ENCODE data around the gene SEC24A. TPM values are rescaled to one million over a fixed set of nuclear protein-coding genes. Genes with fewer than 3 reads are reported as not detected.
"Not testable (repeated sequence)": the region's sequence is repeated elsewhere in the genome, so short reads cannot be mapped to it uniquely, and the experiment has no call there.

The SEC24A gene
- total RNA-seq, 4 donors from 2014 or later, result 12.8 to 17.9 (median 14.7) TPM

DNA sequence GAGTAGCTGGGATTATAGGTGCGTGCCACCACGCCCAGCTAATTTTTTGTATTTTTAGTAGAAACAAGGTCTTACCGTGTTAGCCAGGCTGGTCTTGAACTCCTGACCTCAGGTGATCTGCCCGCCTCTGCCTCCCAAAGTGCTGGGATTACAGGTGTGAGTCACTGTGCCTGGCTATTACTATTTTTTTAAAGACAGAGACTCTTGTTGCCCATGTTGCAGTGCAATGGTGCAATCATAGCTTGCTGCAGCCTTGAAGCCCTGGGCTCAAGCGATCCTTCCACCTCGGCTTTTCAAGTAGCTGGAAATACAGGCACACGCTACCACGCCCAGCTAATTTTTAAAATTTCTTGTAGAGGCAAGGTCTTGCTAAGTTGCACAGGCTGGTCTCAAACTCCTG is 41.6 kb downstream of the SEC24A start:
- WGBS, result 96% methylated on average over 8 of the region's 8 CpGs
- not testable (repeated sequence) for H3K27me3 ChIP-seq; DNase-seq (ENCODE audit: extremely low spot score); H3K27ac ChIP-seq (replicated peaks in 1 of 4); H3K4me3 ChIP-seq; H3K4me1 ChIP-seq; H3K9me3 ChIP-seq
- peaks cover 28 to 99% (median 90%) of the 10 kb centered on the region in 4 donors for H3K36me3 ChIP-seq
- intact Hi-C loops (cut with DNase I), result loop anchor here (10.0 kb wide), 1 partner anchor 105 kb away; no protein-coding TSS in a partner anchor

- no peak overlapping the region for H3K27ac ChIP-seq (replicated peaks in 1 of 4)
- no peak overlapping the region for H3K4me3 ChIP-seq
- no peaks in the 10 kb centered on the region for H3K9me3 ChIP-seq
- no peaks in the 10 kb centered on the region for H3K27me3 ChIP-seq
- H3K4me1 ChIP-seq, result no peaks in the 10 kb centered on the region
- H3K36me3 ChIP-seq, result peaks cover 27 to 93% (median 83%) of the 10 kb centered on the region in 4 donors
- no peak for DNase-seq (ENCODE audit: extremely low spot score)
- intact Hi-C loops (cut with DNase I), result loop anchor here (10.0 kb wide), 1 partner anchor 102 kb away; no protein-coding TSS in a partner anchor
- TF ChIP-seq CTCF (IDR thresholded peaks at IDR 0.05), result no peak
- no peak for TF ChIP-seq POLR2A (IDR thresholded peaks at IDR 0.05; ENCODE audit: low read depth)
- no peak for TF ChIP-seq POLR2AphosphoS5 (IDR thresholded peaks at IDR 0.05)
- TF ChIP-seq EP300 (IDR thresholded peaks at IDR 0.05), result no peak
Measured at GRCh38 chr5:134692722-134693121, 44.1 kb downstream of the SEC24A start.

DNA sequence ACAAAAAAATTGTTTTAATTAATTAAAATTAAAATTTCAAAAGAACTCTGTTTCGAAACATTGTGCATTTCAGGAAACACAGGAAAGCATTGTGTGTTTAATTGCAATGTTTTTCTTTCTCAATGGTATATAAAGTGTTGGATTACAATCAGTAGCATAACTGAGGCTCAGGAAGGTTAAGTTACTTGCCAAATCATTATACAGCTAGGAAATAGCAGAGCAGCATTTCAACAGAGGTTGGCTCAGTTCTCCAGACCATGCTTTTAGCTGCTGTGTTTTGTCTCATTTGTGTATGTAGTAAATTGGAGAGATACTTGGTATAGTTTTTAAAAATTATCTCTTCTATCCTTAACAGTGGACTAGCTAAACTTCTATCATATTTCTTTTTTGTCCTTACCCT is 59.7 kb downstream of the SEC24A start:
- WGBS, result 88% methylated on average over 1 of the region's 1 CpG
- peaks cover 70 to 98% (median 93%) of the 10 kb centered on the region in 4 donors for H3K36me3 ChIP-seq
- no peaks in the 10 kb centered on the region for H3K4me1 ChIP-seq
- intact Hi-C loops (cut with DNase I), result loop anchor here (10.0 kb wide), 1 partner anchor 104 kb away; no protein-coding TSS in a partner anchor
- H3K27me3 ChIP-seq, result no peaks in the 10 kb centered on the region
- TF ChIP-seq CTCF (IDR thresholded peaks at IDR 0.05) (no peak), POLR2A (IDR thresholded peaks at IDR 0.05; ENCODE audit: low read depth) (no peak), POLR2AphosphoS5 (IDR thresholded peaks at IDR 0.05) (no peak), EP300 (IDR thresholded peaks at IDR 0.05) (no peak)
- DNase-seq (ENCODE audit: extremely low spot score), result no peak
- H3K4me3 ChIP-seq, result no peak overlapping the region
- no peak overlapping the region for H3K27ac ChIP-seq (replicated peaks in 1 of 4)
- H3K9me3 ChIP-seq, result no peaks in the 10 kb centered on the region

GRCh38 chr5:134714120-134714519 is 65.5 kb downstream of the SEC24A start:
- WGBS, result 86% methylated on average over 5 of the region's 5 CpGs
- H3K27ac ChIP-seq (replicated peaks in 1 of 4), result no peak overlapping the region
- H3K9me3 ChIP-seq, result no peaks in the 10 kb centered on the region
- TF ChIP-seq POLR2A (IDR thresholded peaks at IDR 0.05; ENCODE audit: low read depth), result no peak
- H3K4me3 ChIP-seq, result no peak overlapping the region
- peaks cover 54 to 99% (median 90%) of the 10 kb centered on the region in 4 donors for H3K36me3 ChIP-seq
- DNase-seq (ENCODE audit: extremely low spot score), result no peak
- no peaks in the 10 kb centered on the region for H3K4me1 ChIP-seq
- intact Hi-C loops (cut with DNase I), result no loop called here
- H3K27me3 ChIP-seq, result no peaks in the 10 kb centered on the region

- Histone ChIP-seq H3K4me3 (no peak overlapping the region), H3K27me3 (no peaks in the 10 kb centered on the region), H3K36me3 (peaks cover 53 to 99% (median 90%) of the 10 kb centered on the region in 4 donors), H3K4me1 (no peaks in the 10 kb centered on the region), H3K27ac (replicated peaks in 1 of 4) (no peak overlapping the region), H3K9me3 (no peaks in the 10 kb centered on the region)
- intact Hi-C loops (cut with DNase I), result no loop called here
- WGBS, result 93% methylated on average over 3 of the region's 3 CpGs
- DNase-seq (ENCODE audit: extremely low spot score), result no peak
- no peak for TF ChIP-seq POLR2AphosphoS5 (IDR thresholded peaks at IDR 0.05)
- TF ChIP-seq CTCF (IDR thresholded peaks at IDR 0.05), result no peak
- no peak for TF ChIP-seq POLR2A (IDR thresholded peaks at IDR 0.05; ENCODE audit: low read depth)
- TF ChIP-seq EP300 (IDR thresholded peaks at IDR 0.05), result no peak
Measured at GRCh38 chr5:134714541-134714940, 66.0 kb downstream of the SEC24A start.

- H3K36me3 ChIP-seq, result peaks cover 53 to 99% (median 90%) of the 10 kb centered on the region in 4 donors
- intact Hi-C loops (cut with DNase I); H3K4me3 ChIP-seq; H3K4me1 ChIP-seq; H3K9me3 ChIP-seq; H3K27ac ChIP-seq (replicated peaks in 1 of 4); DNase-seq (ENCODE audit: extremely low spot score); H3K27me3 ChIP-seq: not testable (repeated sequence)
- 92% methylated on average over 4 of the region's 4 CpGs for WGBS
Measured at GRCh38 chr5:134715466-134715865, 66.9 kb downstream of the SEC24A start.

Data from esophagus muscularis mucosa (tissue), 4 donors.